Measurements from ENCODE around the gene ARMH1.

ARMH1 gene

GRCh38 chr1:44688760-44689446 is 14.4 kb downstream of the ARMH1 start:
- no peak overlapping the region for H3K27ac ChIP-seq
- H3K27me3 ChIP-seq, result no peaks in the 10 kb centered on the region
- no peak for TF ChIP-seq CTCF (IDR thresholded peaks at IDR 0.05)
- H3K4me1 ChIP-seq (ENCODE audit: control insufficient read depth in 1 of 2, insufficient read depth in 1 of 2, low read depth in 1 of 2, low read length in 1 of 2), result peaks cover 27 to 29% of the 10 kb centered on the region in 2 experiments
- no peak overlapping the region for H3K4me3 ChIP-seq (ENCODE audit: low read depth in 1 of 2, low read length in 1 of 2)
- H3K9me3 ChIP-seq, result no peaks in the 10 kb centered on the region
- H3K36me3 ChIP-seq, result no peaks in the 10 kb centered on the region

GRCh38 chr1:44689447-44689765 is 14.9 kb downstream of the ARMH1 start:
- H3K27me3 ChIP-seq, result no peaks in the 10 kb centered on the region
- no peaks in the 10 kb centered on the region for H3K9me3 ChIP-seq
- TF ChIP-seq CTCF (IDR thresholded peaks at IDR 0.05), result no peak
- H3K36me3 ChIP-seq, result no peaks in the 10 kb centered on the region
- H3K27ac ChIP-seq, result no peak overlapping the region
- H3K4me3 ChIP-seq (ENCODE audit: low read depth in 1 of 2, low read length in 1 of 2), result no peak overlapping the region
- peaks cover 23 to 27% of the 10 kb centered on the region in 2 experiments for H3K4me1 ChIP-seq (ENCODE audit: control insufficient read depth in 1 of 2, insufficient read depth in 1 of 2, low read depth in 1 of 2, low read length in 1 of 2)

- TF ChIP-seq CTCF (IDR thresholded peaks at IDR 0.05), result no peak
- Histone ChIP-seq H3K27me3 (no peaks in the 10 kb centered on the region), H3K27ac (no peak overlapping the region), H3K4me3 (ENCODE audit: low read depth in 1 of 2, low read length in 1 of 2) (no peak overlapping the region), H3K9me3 (no peaks in the 10 kb centered on the region), H3K4me1 (ENCODE audit: control insufficient read depth in 1 of 2, insufficient read depth in 1 of 2, low read depth in 1 of 2, low read length in 1 of 2) (peaks cover 15 to 19% of the 10 kb centered on the region in 2 experiments), H3K36me3 (no peaks in the 10 kb centered on the region)
Observed at GRCh38 chr1:44693159-44693558, 18.6 kb downstream of the ARMH1 start.

- H3K27me3 ChIP-seq, result no peaks in the 10 kb centered on the region
- peaks cover 15 to 19% of the 10 kb centered on the region in 2 experiments for H3K4me1 ChIP-seq (ENCODE audit: control insufficient read depth in 1 of 2, insufficient read depth in 1 of 2, low read depth in 1 of 2, low read length in 1 of 2)
- no peak overlapping the region for H3K27ac ChIP-seq
- no peaks in the 10 kb centered on the region for H3K36me3 ChIP-seq
- H3K4me3 ChIP-seq (ENCODE audit: low read depth in 1 of 2, low read length in 1 of 2), result no peak overlapping the region
- H3K9me3 ChIP-seq, result no peaks in the 10 kb centered on the region
- no peak for TF ChIP-seq CTCF (IDR thresholded peaks at IDR 0.05)
Observed at GRCh38 chr1:44693900-44694299, 19.4 kb downstream of the ARMH1 start.

- Histone ChIP-seq H3K27ac (no peak overlapping the region), H3K36me3 (no peaks in the 10 kb centered on the region), H3K4me1 (ENCODE audit: control insufficient read depth in 1 of 2, insufficient read depth in 1 of 2, low read depth in 1 of 2, low read length in 1 of 2) (peaks cover 15 to 19% of the 10 kb centered on the region in 2 experiments), H3K4me3 (ENCODE audit: low read depth in 1 of 2, low read length in 1 of 2) (no peak overlapping the region), H3K9me3 (no peaks in the 10 kb centered on the region), H3K27me3 (no peaks in the 10 kb centered on the region)
- no peak for TF ChIP-seq CTCF (IDR thresholded peaks at IDR 0.05)
Observed at GRCh38 chr1:44694863-44695478, 20.5 kb downstream of the ARMH1 start.
